HepG2 (cell line): Measurements from ENCODE around the gene SLAIN2. TPM values are rescaled to one million over a fixed set of nuclear protein-coding genes. Genes with fewer than 3 reads are reported as not detected.

Experiments
- ATAC-seq: fragments of 200-7000 bp; cut with Tn5 transposase; 3 replicates; pipeline ENCODE4 v1.9.1; 2020; ENCODE audit warnings: mild to moderate bottlenecking, moderate library complexity
- BruUV-seq: library from RNA; stranded (reverse); fragments of 400-500 nt; replicated peaks from 2 replicates; lab custom pipeline; 2021; lab: Mats Ljungman, UMichigan
- CTCF ChIA-PET: fragments of 300-600 bp; formaldehyde crosslinking; extraction: SDS; loops from one replicate; lab custom pipeline; 2021; ENCODE audit warnings: low total read pairs, inconsistent platforms, low intra/inter-chr PET ratio; lab: Yijun Ruan, JAX
- POLR2A ChIA-PET: fragments of 350-600 bp; sonication (Branson Sonifier 250); formaldehyde crosslinking; loops from one replicate; lab custom pipeline; 2020; ENCODE audit warnings: antibody characterized with exemption, inconsistent platforms; lab: Yijun Ruan, JAX
- DNase-seq: peaks from one replicate; pipeline ENCODE4 v3.0.0-alpha.2; 2015; ENCODE audit warnings: low spot score
- FAIRE-seq: peaks from 3 replicates; lab custom pipeline; 2011; peaks lifted over from hg19 to GRCh38; lab: Jason Lieb, UNC
- H2AFZ ChIP-seq: one replicate; pipeline ENCODE4 v1.6.1; 2011; ENCODE audit warnings: low read length, inconsistent platforms
- H3K27ac ChIP-seq: fragments of 300-600 bp; 3 replicates; pipeline ENCODE4 v1.8.0; 2011; ENCODE audit warnings: mixed run types, mild to moderate bottlenecking, mixed read lengths, low read length, inconsistent platforms; ENCODE audit not compliant: insufficient read depth; ENCODE audit errors: extremely low read length
- H3K27me3 ChIP-seq, 2 experiments: fragments of 200-600 bp in 1 of 2; 2 replicates in 1 of 2; 3 replicates in 1 of 2; pipeline versions ENCODE4 v1.6.0 to v1.8.0; 2011; ENCODE audit warnings: low read length in 2 of 2, mild to moderate bottlenecking in 2 of 2, moderate library complexity in 2 of 2, inconsistent platforms in 1 of 2; ENCODE audit not compliant: insufficient read depth in 2 of 2, control insufficient read depth in 1 of 2
- H3K36me3 ChIP-seq, 2 experiments: fragments of 200-600 bp in 1 of 2; replicated peaks in 1 of 2; 2 replicates in 1 of 2; 3 replicates in 1 of 2; pipeline versions ENCODE4 v1.5.1 to v1.8.0; 2011; ENCODE audit warnings: low read length in 2 of 2, inconsistent platforms in 1 of 2; ENCODE audit not compliant: insufficient read depth in 2 of 2, control insufficient read depth in 1 of 2
- H3K4me1 ChIP-seq: 2 replicates; pipeline ENCODE4 v1.5.1; 2012; ENCODE audit warnings: low read length, inconsistent platforms; ENCODE audit not compliant: insufficient read depth
- H3K4me2 ChIP-seq: 2 replicates; pipeline ENCODE4 v1.6.0; 2011; ENCODE audit warnings: low read depth, low read length, inconsistent platforms
- H3K4me3 ChIP-seq, 3 experiments: fragments of 200-600 bp in 1 of 3; sonication (generic), shearing (Covaris generic) in 1 of 3; replicated peaks in 1 of 3; 2 replicates each; pipeline ENCODE4 v1.5.1; 2011 to 2016; ENCODE audit warnings: low read length in 3 of 3, inconsistent platforms in 2 of 3, low read depth in 2 of 3, mild to moderate bottlenecking in 2 of 3, control low read depth in 1 of 3, mixed read lengths in 1 of 3; ENCODE audit not compliant: insufficient read depth in 1 of 3
- H3K79me2 ChIP-seq: one replicate; pipeline ENCODE4 v1.6.1; 2011; ENCODE audit warnings: low read length, inconsistent platforms; ENCODE audit not compliant: insufficient read depth
- H3K9ac ChIP-seq: 2 replicates; pipeline ENCODE4 v1.6.0; 2011; ENCODE audit warnings: mild to moderate bottlenecking, low read depth, low read length, inconsistent platforms; ENCODE audit not compliant: insufficient read depth
- H3K9me3 ChIP-seq: 2 replicates; pipeline ENCODE4 v1.5.1; 2012; ENCODE audit warnings: mild to moderate bottlenecking, low read length
- H4K20me1 ChIP-seq: 2 replicates; pipeline ENCODE4 v1.6.0; 2011; ENCODE audit warnings: inconsistent platforms, mild to moderate bottlenecking, low read length, moderate library complexity; ENCODE audit not compliant: insufficient read depth
- CBFB ChIP-seq: sonication (generic); formaldehyde crosslinking; IDR thresholded peaks from 2 replicates; pipeline ENCODE4 v1.4.0; 2020; ENCODE audit warnings: missing genetic modification reagents
- HDAC1 ChIP-seq: sonication (generic); formaldehyde crosslinking; IDR thresholded peaks from 2 replicates; pipeline ENCODE4 v1.5.1; 2020; ENCODE audit warnings: mild to moderate bottlenecking, missing genetic modification reagents
- HNRNPLL ChIP-seq: fragments of 200-400 bp; formaldehyde crosslinking; IDR thresholded peaks from 2 replicates; pipeline ENCODE4 v1.6.1; 2017; ENCODE audit warnings: mild to moderate bottlenecking, low read depth, low read length; ENCODE audit not compliant: poor library complexity, severe bottlenecking
- JDP2 ChIP-seq: sonication (generic); formaldehyde crosslinking; IDR thresholded peaks from 2 replicates; pipeline ENCODE4 v1.8.1; 2022; ENCODE audit warnings: missing genetic modification reagents, borderline replicate concordance
- SYNCRIP ChIP-seq: fragments of 200-400 bp; formaldehyde crosslinking; IDR thresholded peaks from 2 replicates; pipeline ENCODE4 v1.6.1; 2018; ENCODE audit warnings: mild to moderate bottlenecking, low read depth, low read length; ENCODE audit not compliant: insufficient read depth
- ZNF713 ChIP-seq: sonication (generic); formaldehyde crosslinking; IDR thresholded peaks from 2 replicates; pipeline ENCODE4 v1.4.0; 2020; ENCODE audit warnings: mild to moderate bottlenecking, missing genetic modification reagents
- ZSCAN22 ChIP-seq: sonication (generic); formaldehyde crosslinking; IDR thresholded peaks from 2 replicates; pipeline ENCODE4 v1.4.0; 2020; ENCODE audit warnings: mild to moderate bottlenecking, missing genetic modification reagents
- ZZZ3 ChIP-seq: sonication (generic); formaldehyde crosslinking; IDR thresholded peaks from 2 replicates; pipeline ENCODE4 v1.4.0; 2020; ENCODE audit warnings: missing genetic modification reagents, mild to moderate bottlenecking, borderline replicate concordance
- WGBS: methylation state at CpG from one replicate; pipeline ENCODE4 v1.1.6; 2017; ENCODE audit warnings: low lambda C conversion rate; 5-methylcytosine and 5-hydroxymethylcytosine counted together
- in situ Hi-C: cut with HindIII; loops from 2 replicates; pipeline ENCODE4 v1.10.0; 2017; ENCODE audit warnings: low pct_unique_long_range_greater_than_20kb; ENCODE audit not compliant: extremely low pct_ligation_motif_present
- intact Hi-C: fragments of 100-400 bp; cut with micrococcal nuclease; formaldehyde crosslinking; loops from one replicate; pipeline ENCODE4 v1.10.0; 2022; ENCODE audit not compliant: unreplicated experiment
- polyA plus RNA-seq, 8 experiments: library from polyadenylated mRNA; depleted of rRNA in 3 of 8; stranded (reverse) in 7 of 8; unstranded in 1 of 8; fragments of >200 nt; fragmentation: Illumina TruSeq in 4 of 8; extraction: Trizol in 4 of 8; gene quantifications; 2 replicates each; pipeline versions ENCODE4 v1.2.1 to v1.2.3, GENCODE V29; 2011 to 2016; ENCODE audit warnings: low read depth in 4 of 8, missing spikeins in 1 of 8, mixed read lengths in 1 of 8; ENCODE audit not compliant: insufficient read depth in 1 of 8
- total RNA-seq, 5 experiments: library from RNA; depleted of rRNA; stranded (reverse); fragments of >200 nt; fragmentation: Illumina TruSeq; extraction: Trizol; gene quantifications; 2 replicates each; pipeline ENCODE4 v1.2.3, GENCODE V29; 2016; ENCODE audit warnings: low read depth in 1 of 5
- TF ChIP-seq, protein P1 (sequence below): sonication (generic); formaldehyde crosslinking; IDR thresholded peaks from 2 replicates; pipeline ENCODE4 v1.4.0; 2020; ENCODE audit warnings: mild to moderate bottlenecking, missing genetic modification reagents

Gene SLAIN2
- total and polyA plus RNA-seq, 2 of the 13 experiments (the other 11 are each of a cell fraction or from before 2014, with no cell fraction given): 20.7 to 22.5 TPM

DNA sequence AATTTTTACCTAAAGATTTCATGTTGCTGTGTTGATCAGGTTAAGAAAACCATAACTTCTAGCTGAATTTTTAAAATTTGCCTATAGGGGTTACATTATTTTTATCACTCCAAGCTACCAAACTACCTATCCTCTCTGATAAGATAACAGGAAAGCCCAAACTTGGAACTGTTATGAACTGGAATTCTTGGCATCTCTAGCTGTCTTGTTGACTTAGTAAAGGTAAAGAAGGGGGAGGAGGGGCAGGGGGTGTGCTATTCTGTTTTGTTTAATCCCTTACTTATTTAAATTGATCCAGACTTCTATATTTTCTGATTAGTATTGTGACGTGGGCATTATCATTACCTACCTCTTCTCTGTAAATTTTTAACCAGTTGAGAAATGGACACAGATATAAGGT, 54.7 kb downstream of the SLAIN2 start:
- no TSS peak for BruUV-seq
- ChIA-PET CTCF (no interaction called here), POLR2A (no interaction called here)
- no peaks in the 10 kb centered on the region for H3K79me2 ChIP-seq
- no peaks in the 10 kb centered on the region for H3K9me3 ChIP-seq
- H4K20me1 ChIP-seq: no peaks in the 10 kb centered on the region
- FAIRE-seq (no peak), DNase-seq (no peak), ATAC-seq (no peak)
- H3K4me1 ChIP-seq: no peaks in the 10 kb centered on the region
- TF ChIP-seq JDP2 (CRISPR knock-in tag) (no peak), CBFB (CRISPR knock-in tag) (no peak), HDAC1 (CRISPR knock-in tag) (no peak), ZZZ3 (no peak), ZNF713 (CRISPR knock-in tag) (no peak), HNRNPLL (no peak), SYNCRIP (no peak), ZSCAN22 (CRISPR knock-in tag) (no peak)
- TF ChIP-seq, protein P1, sequence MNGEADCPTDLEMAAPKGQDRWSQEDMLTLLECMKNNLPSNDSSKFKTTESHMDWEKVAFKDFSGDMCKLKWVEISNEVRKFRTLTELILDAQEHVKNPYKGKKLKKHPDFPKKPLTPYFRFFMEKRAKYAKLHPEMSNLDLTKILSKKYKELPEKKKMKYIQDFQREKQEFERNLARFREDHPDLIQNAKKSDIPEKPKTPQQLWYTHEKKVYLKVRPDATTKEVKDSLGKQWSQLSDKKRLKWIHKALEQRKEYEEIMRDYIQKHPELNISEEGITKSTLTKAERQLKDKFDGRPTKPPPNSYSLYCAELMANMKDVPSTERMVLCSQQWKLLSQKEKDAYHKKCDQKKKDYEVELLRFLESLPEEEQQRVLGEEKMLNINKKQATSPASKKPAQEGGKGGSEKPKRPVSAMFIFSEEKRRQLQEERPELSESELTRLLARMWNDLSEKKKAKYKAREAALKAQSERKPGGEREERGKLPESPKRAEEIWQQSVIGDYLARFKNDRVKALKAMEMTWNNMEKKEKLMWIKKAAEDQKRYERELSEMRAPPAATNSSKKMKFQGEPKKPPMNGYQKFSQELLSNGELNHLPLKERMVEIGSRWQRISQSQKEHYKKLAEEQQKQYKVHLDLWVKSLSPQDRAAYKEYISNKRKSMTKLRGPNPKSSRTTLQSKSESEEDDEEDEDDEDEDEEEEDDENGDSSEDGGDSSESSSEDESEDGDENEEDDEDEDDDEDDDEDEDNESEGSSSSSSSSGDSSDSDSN (CRISPR knock-in tag): no peak
- no peak overlapping the region for H3K27ac ChIP-seq
- H2AFZ ChIP-seq: no peak overlapping the region
- in situ Hi-C loops: no loop called here
- 100% methylated on average over 1 of the region's 1 CpG for WGBS
- H3K9ac ChIP-seq: no peak overlapping the region
- H3K4me2 ChIP-seq: no peak overlapping the region
- peaks cover 0 to 20% of the 10 kb centered on the region in 2 experiments; a peak in 3 of 5 replicates for H3K36me3 ChIP-seq
- H3K27me3 ChIP-seq: no peaks in the 10 kb centered on the region
- intact Hi-C loops: no loop called here
- no peak overlapping the region for H3K4me3 ChIP-seq
